Embryonic facial prominence (tissue), 1 donor: Measurements from ENCODE around the gene ZP1.

Source experiments
- DNase-seq: peaks from one replicate; pipeline ENCODE4 v3.0.0-alpha.2; 2016; ENCODE audit errors: extremely low spot score

ZP1 gene

GRCh38 chr11:60859616-60860250 is 7.6 kb upstream of the ZP1 start:
- DNase-seq: no peak

- no peak for DNase-seq
Measured at GRCh38 chr11:60860943-60861342, 6.4 kb upstream of the ZP1 start.

GRCh38 chr11:60862171-60862570 is 5.2 kb upstream of the ZP1 start:
- no peak for DNase-seq

- DNase-seq: no peak
Measured at GRCh38 chr11:60863550-60864521, 3.5 kb upstream of the ZP1 start.

GRCh38 chr11:60864856-60865513 is 2.4 kb upstream of the ZP1 start:
- no peak for DNase-seq

DNA sequence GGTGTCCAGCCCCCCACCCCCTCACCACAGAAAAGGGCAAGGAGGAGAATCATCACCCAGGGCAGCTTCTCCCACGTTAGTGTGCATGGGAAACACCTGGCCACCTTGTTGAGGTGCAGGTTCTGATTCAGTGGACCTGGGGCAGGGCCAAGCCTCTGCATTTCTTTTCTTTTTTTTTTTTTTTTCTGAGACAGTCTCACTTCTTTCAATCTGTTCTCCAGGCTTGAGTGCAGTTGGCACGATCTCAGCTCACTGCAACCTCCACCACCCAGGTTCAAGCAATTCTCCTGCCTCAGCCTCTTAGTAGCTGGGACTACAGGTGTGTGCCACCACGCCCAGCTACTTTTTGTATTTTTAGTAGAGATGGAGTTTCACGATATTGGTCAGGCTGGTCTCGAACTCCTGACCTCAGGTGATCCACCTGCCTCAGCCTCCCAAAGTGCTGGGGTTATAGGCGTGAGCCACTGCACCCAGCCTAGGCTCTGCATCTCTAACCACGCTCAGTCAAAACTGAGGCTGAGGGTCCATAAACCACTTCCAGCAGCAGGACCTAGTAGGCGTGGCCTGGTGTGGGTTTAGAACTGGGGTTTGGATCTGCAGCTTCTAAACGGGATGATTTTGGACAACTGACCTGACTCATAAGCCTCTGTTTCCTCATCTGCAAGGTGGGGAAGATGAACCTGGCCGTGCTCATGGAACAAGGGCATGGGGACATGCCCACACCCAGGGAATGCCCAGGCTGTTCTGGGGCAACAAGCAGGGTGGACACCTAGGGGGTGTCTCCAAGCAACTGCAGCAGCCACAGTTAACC is 734 bp downstream of the ZP1 start:
- DNase-seq: no peak

DNA sequence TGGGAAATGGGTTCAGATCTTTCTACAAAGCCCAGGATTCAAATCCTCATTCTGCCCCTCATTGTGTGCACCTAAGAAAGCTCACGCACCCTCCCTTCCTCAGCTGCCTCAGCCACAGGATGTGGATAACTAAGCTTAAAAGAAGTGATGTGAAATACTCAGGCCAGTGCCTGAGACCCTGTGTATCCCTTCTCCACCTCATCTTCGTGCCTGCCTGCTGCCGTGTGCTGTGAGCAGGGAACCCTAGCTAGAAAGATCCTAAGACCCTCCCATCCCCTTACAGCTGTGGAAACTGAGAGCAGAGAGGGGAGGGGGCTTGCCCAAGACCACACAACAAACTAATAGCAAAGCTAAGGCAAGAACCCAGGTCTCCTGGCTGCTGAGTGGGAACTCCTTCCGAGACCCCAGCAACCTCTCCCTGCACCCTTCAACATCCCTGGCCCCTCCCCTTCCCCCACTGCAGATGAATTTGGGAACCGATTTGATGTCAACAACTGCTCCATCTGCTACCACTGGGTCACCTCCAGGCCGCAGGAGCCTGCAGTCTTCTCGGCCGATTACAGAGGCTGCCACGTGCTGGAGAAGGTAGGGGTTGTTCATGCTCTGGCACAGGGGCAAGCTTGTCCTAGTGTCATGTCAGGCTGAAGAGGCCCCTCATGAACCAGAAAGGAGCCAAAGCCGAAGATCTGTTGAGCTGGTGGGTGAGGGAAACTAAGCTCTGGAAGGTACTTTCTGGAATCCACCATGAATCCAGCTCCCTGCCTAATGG is 1.5 kb downstream of the ZP1 start:
- no peak for DNase-seq

DNA sequence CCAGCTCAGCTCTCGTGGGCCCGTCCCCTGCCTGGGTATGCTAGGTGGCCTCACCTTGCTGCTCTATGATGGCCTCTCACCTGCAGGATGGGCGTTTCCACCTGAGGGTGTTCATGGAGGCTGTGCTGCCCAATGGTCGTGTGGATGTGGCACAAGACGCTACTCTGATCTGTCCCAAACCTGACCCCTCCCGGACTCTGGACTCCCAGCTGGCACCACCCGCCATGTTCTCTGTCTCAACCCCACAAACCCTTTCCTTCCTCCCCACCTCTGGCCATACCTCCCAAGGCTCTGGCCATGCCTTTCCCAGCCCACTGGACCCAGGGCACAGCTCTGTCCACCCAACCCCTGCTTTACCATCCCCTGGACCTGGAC is 2.1 kb downstream of the ZP1 start:
- no peak for DNase-seq

- DNase-seq: no peak
Measured at GRCh38 chr11:60870276-60870675, 2.9 kb downstream of the ZP1 start.

GRCh38 chr11:60870733-60871377 is 3.5 kb downstream of the ZP1 start:
- DNase-seq: no peak

DNA sequence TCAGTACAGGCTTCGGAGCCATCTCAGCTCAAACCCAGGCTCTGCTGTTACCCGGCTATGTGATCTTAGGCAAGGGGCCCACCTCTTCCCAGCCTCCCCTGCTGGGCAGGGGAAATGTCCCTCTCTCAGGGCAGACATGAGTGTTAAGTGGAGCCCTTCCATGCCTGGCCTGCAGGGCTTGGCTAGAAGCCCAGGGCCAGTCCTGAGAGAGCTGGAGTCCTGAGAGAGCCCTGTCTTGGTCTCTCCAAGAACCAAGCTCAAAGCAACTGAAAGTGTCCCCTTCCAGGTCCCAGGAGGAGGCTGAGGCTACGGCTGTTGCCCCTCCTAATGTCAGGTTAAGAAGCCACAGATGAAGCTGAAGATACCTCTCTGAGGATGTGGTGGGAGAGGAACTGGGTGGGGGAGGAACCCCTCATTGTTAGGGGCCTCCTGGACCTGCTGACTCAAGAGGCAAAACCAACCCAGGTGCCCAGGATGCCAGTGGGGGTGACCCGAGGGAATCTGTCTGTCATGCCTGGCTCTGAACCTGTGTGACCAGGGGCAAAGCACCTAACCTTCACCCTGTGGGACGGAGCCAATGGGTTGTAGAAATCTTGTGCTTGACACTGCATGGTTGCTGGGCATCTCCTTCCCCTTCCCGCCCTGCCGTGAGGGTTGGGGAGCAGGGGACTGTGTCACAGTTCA is 4.2 kb downstream of the ZP1 start:
- DNase-seq: no peak

DNA sequence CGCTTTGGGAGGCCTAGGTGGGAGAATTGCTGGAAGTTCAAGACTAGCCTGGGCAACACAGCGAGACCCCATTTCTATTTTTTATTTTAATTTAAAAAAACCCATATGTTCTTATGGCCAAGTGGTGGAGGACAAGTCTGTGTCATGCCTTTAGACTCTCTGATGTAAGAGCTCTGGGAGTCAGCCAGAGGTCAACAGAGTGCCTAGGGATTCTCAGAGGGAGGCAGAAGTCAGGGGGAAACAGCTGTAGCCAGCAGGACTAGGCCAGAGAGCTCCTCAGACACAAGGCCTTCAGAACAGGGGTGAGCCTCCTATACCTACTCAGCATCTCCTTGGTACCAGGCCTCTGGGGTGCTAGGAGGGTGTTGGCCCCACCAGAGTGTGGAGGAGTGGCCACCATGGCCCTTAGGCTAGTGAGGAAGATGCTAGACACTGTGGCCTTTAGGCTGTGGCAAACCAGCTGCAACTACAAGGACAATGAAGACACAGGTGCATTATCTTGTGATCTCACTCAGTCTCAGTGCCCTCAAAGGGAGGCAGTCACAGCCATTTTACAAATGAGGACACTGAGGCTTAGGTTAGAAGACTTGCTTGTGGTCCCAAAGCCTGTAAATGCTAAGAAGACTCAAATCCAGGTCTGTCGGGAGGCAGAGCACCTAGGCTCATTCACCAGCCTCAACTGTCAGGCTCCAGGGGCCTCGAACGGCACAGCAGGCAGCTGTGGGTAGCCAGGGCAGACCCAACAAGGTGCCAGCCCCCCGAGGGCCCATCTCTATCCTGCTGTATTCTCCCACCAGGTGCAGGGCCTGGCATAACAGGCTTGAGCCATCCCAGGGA is 5.0 kb downstream of the ZP1 start:
- DNase-seq: no peak

DNA sequence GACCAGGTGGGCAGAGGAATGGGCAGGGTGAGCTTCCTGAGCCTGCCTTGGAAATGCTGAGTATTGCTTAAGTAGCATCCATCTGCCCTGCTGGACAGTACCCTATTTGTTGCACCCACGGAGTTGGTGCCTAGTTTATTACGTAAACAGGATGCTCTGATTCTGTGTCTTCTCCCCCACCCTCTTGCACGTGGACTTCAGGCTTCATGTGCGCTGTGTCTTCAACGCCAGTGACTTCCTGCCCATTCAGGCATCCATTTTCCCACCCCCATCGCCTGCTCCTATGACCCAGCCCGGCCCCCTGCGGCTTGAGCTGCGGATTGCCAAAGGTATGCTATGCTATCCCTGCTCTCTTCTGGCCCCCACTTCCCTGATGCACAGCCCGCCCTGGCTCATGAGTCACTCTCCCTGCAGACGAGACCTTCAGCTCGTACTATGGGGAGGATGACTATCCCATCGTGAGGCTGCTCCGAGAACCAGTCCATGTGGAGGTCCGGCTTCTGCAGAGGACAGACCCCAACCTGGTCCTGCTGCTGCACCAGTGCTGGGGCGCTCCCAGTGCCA is 5.7 kb downstream of the ZP1 start:
- no peak for DNase-seq

DNA sequence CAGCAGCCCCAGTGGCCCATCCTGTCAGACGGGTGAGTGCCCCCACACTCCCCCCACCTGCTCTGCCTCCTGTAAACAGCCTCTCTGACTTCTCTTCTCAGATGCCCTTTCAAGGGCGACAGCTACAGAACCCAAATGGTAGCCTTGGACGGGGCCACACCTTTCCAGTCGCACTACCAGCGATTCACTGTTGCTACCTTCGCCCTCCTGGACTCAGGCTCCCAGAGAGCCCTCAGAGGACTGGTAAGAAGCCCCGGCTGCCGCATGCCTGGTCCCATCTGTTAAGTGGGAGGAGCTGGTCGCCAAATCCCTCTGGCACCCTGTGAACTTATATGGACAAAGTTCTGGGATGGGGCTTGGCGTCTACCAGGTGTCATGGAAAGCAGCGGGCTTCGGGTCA is 6.2 kb downstream of the ZP1 start:
- DNase-seq: no peak

GRCh38 chr11:60874421-60875365 is 7.4 kb downstream of the ZP1 start:
- DNase-seq: no peak

DNA sequence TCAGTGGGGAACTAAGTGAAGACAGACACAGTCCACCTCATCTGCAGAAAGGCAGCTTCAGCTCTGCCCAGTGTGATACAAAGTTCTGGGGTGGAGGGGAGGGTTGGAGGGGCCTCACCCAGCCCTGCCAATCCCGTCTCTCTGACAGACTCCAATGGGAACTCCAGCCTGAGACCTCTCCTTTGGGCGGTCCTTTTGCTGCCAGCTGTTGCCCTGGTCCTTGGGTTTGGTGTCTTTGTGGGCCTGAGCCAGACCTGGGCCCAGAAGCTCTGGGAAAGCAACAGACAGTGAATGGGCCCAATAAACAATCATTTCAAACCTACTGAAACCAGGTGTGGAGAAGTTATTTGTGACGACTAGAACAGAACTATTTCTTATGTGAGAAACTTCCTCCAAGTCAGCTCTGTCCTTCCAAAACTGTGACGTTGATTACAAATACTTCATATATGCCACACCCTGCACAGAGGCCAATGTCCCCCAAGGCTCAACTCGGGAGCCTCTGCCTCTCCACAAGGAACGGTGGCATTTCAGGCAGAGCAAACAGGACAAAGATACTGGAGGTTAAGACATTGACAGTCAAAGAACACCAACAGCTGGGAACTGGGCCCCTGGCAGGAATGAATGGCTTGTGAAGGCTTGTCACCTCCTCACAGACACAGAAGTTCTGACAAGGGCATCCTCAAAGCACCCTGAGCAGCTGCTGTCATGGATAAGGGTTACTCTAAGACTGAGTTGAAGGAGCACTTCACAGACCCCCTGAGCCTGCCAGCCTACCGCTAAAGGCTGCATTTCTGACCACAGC is 8.2 kb downstream of the ZP1 start:
- DNase-seq: no peak

DNA sequence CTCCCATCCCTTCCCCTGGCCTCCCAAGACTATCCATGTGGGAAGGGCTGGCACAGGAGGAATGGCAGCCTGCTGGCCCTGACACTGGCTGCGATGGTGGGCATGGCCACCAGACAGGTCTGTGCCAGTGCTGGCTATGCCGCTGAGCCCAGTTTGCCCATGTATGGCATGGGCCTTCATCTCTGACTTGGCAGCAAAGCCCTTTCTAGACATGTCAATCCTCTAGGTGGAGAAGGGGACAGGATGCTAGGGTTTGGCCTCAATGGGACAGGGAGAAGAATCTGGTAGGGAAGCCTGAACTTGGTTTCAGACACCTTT is 8.8 kb downstream of the ZP1 start:
- no peak for DNase-seq
